Measurements from ENCODE around the gene AFG3L2.

Gene AFG3L2

GRCh38 chr18:12302391-12303147, 74.5 kb downstream of the AFG3L2 start:
- Histone ChIP-seq H3K4me2 (ENCODE audit: insufficient read depth, low read length, poor library complexity, severe bottlenecking) (no peak overlapping the region), H3K36me3 (replicated peaks in 1 of 2; ENCODE audit: control insufficient read depth in 2 of 2, insufficient read depth in 2 of 2, low read length in 2 of 2) (no peaks in the 10 kb centered on the region)

GRCh38 chr18:12301263-12302005, 75.6 kb downstream of the AFG3L2 start:
- H3K9me3 ChIP-seq (replicated peaks in 1 of 2; ENCODE audit: control insufficient read depth in 2 of 2, insufficient read depth in 1 of 2, low read depth in 1 of 2, low read length in 2 of 2): no peaks in the 10 kb centered on the region
- DNase-seq (ENCODE audit: low spot score): no peak
- H3K27me3 ChIP-seq (ENCODE audit: control insufficient read depth in 3 of 3, insufficient read depth in 3 of 3, low read depth in 1 of 3, low read length in 3 of 3): peaks cover 0 to 53% (median 1%) of the 10 kb centered on the region in 3 experiments
- peak overlapping the region; percentile 38 for H2BK120ac ChIP-seq (ENCODE audit: low read depth, low read length)
- H3K4me3 ChIP-seq (ENCODE audit: low read length in 2 of 2): no peak overlapping the region
- H2AFZ ChIP-seq (ENCODE audit: low read length): peak overlapping the region; percentile 36
- peaks cover 1 to 3% of the 10 kb centered on the region in 2 donors for H3K4me1 ChIP-seq (ENCODE audit: control insufficient read depth in 2 of 2, insufficient read depth in 1 of 2, low read depth in 1 of 2, low read length in 2 of 2)
- no peak overlapping the region for H2BK12ac ChIP-seq (ENCODE audit: low read length)
- H3K4ac ChIP-seq (ENCODE audit: low read length): no peak overlapping the region
- H3K14ac ChIP-seq (ENCODE audit: low read length): peak overlapping the region; percentile 84
- H3K79me1 ChIP-seq (ENCODE audit: low read depth, low read length): no peaks in the 10 kb centered on the region
- no peak overlapping the region for H3K23ac ChIP-seq (ENCODE audit: low read depth, low read length, poor library complexity)
- peak overlapping the region; percentile 75 for H3K18ac ChIP-seq (ENCODE audit: low read length)
- no peak overlapping the region for H3K4me2 ChIP-seq (ENCODE audit: insufficient read depth, low read length, poor library complexity, severe bottlenecking)
- H2BK15ac ChIP-seq (ENCODE audit: low read length): no peak overlapping the region
- WGBS, 2 donors (ENCODE audit: extremely low coverage in 2 of 2, insufficient read length in 2 of 2, insufficient replicate concordance in 1 of 2): no CpG with 5 or more reads among the region's 13 CpGs
- peak overlapping the region; percentile 33 for H2AK5ac ChIP-seq (ENCODE audit: low read depth, low read length)
- H4K8ac ChIP-seq (ENCODE audit: low read depth, low read length): no peak overlapping the region
- H3K36me3 ChIP-seq (replicated peaks in 1 of 2; ENCODE audit: control insufficient read depth in 2 of 2, insufficient read depth in 2 of 2, low read length in 2 of 2): no peaks in the 10 kb centered on the region
- H3K27ac ChIP-seq (replicated peaks; ENCODE audit: low read length): no peak overlapping the region
- H3K9ac ChIP-seq (ENCODE audit: low read depth, low read length, poor library complexity): peak overlapping the region; percentile 65
- H4K91ac ChIP-seq (ENCODE audit: low read depth, low read length, poor library complexity): no peak overlapping the region
- no peak overlapping the region for H2BK5ac ChIP-seq (ENCODE audit: low read length)

More at GRCh38 chr18:12302391-12303147, 74.5 kb downstream of the AFG3L2 start:
- Histone ChIP-seq H3K23ac (ENCODE audit: low read depth, low read length, poor library complexity) (no peak overlapping the region), H3K9me3 (replicated peaks in 1 of 2; ENCODE audit: control insufficient read depth in 2 of 2, insufficient read depth in 1 of 2, low read depth in 1 of 2, low read length in 2 of 2) (no peaks in the 10 kb centered on the region), H3K79me1 (ENCODE audit: low read depth, low read length) (no peaks in the 10 kb centered on the region), H2AK5ac (ENCODE audit: low read depth, low read length) (peak overlapping the region; percentile 1), H3K18ac (ENCODE audit: low read length) (no peak overlapping the region), H2AFZ (ENCODE audit: low read length) (no peak overlapping the region), H3K4me1 (ENCODE audit: control insufficient read depth in 2 of 2, insufficient read depth in 1 of 2, low read depth in 1 of 2, low read length in 2 of 2) (peaks cover 5 to 11% of the 10 kb centered on the region in 2 donors), H3K4ac (ENCODE audit: low read length) (no peak overlapping the region), H4K91ac (ENCODE audit: low read depth, low read length, poor library complexity) (no peak overlapping the region), H3K9ac (ENCODE audit: low read depth, low read length, poor library complexity) (no peak overlapping the region), H3K27me3 (ENCODE audit: control insufficient read depth in 3 of 3, insufficient read depth in 3 of 3, low read depth in 1 of 3, low read length in 3 of 3) (peaks cover 3 to 62% (median 11%) of the 10 kb centered on the region in 3 experiments), H4K8ac (ENCODE audit: low read depth, low read length) (no peak overlapping the region), H3K14ac (ENCODE audit: low read length) (no peak overlapping the region), H2BK15ac (ENCODE audit: low read length) (no peak overlapping the region), H2BK12ac (ENCODE audit: low read length) (no peak overlapping the region), H2BK5ac (ENCODE audit: low read length) (no peak overlapping the region), H3K4me3 (ENCODE audit: low read length in 2 of 2) (no peak overlapping the region), H2BK120ac (ENCODE audit: low read depth, low read length) (no peak overlapping the region), H3K27ac (replicated peaks; ENCODE audit: low read length) (no peak overlapping the region)
- no CpG with 5 or more reads among the region's 14 CpGs for WGBS, 2 donors (ENCODE audit: extremely low coverage in 2 of 2, insufficient read length in 2 of 2, insufficient replicate concordance in 1 of 2)
- no peak for DNase-seq (ENCODE audit: low spot score)

- no peak overlapping the region for H3K27ac ChIP-seq (replicated peaks; ENCODE audit: low read length)
- H2BK12ac ChIP-seq (ENCODE audit: low read length): no peak overlapping the region
- H3K4me1 ChIP-seq (ENCODE audit: control insufficient read depth in 2 of 2, insufficient read depth in 1 of 2, low read depth in 1 of 2, low read length in 2 of 2): peaks cover 0 to 2% of the 10 kb centered on the region in 2 donors
- H3K4ac ChIP-seq (ENCODE audit: low read length): no peak overlapping the region
- no peaks in the 10 kb centered on the region for H3K36me3 ChIP-seq (replicated peaks in 1 of 2; ENCODE audit: control insufficient read depth in 2 of 2, insufficient read depth in 2 of 2, low read length in 2 of 2)
- no peak overlapping the region for H2BK120ac ChIP-seq (ENCODE audit: low read depth, low read length)
- no peak overlapping the region for H4K8ac ChIP-seq (ENCODE audit: low read depth, low read length)
- no CpG with 5 or more reads among the region's 2 CpGs for WGBS, 2 donors (ENCODE audit: extremely low coverage in 2 of 2, insufficient read length in 2 of 2, insufficient replicate concordance in 1 of 2)
- H3K9ac ChIP-seq (ENCODE audit: low read depth, low read length, poor library complexity): no peak overlapping the region
- no peak overlapping the region for H2BK15ac ChIP-seq (ENCODE audit: low read length)
- no peak overlapping the region for H4K91ac ChIP-seq (ENCODE audit: low read depth, low read length, poor library complexity)
- no peak overlapping the region for H3K4me2 ChIP-seq (ENCODE audit: insufficient read depth, low read length, poor library complexity, severe bottlenecking)
- no peak for DNase-seq (ENCODE audit: low spot score)
- H2BK5ac ChIP-seq (ENCODE audit: low read length): no peak overlapping the region
- H3K4me3 ChIP-seq (ENCODE audit: low read length in 2 of 2): no peak overlapping the region
- no peak overlapping the region for H3K23ac ChIP-seq (ENCODE audit: low read depth, low read length, poor library complexity)
- H3K79me1 ChIP-seq (ENCODE audit: low read depth, low read length): no peaks in the 10 kb centered on the region
- peaks cover 0 to 42% (median 0%) of the 10 kb centered on the region in 3 experiments for H3K27me3 ChIP-seq (ENCODE audit: control insufficient read depth in 3 of 3, insufficient read depth in 3 of 3, low read depth in 1 of 3, low read length in 3 of 3)
- H3K18ac ChIP-seq (ENCODE audit: low read length): no peak overlapping the region
- H2AK5ac ChIP-seq (ENCODE audit: low read depth, low read length): no peak overlapping the region
- H2AFZ ChIP-seq (ENCODE audit: low read length): no peak overlapping the region
- no peak overlapping the region for H3K14ac ChIP-seq (ENCODE audit: low read length)
- H3K9me3 ChIP-seq (replicated peaks in 1 of 2; ENCODE audit: control insufficient read depth in 2 of 2, insufficient read depth in 1 of 2, low read depth in 1 of 2, low read length in 2 of 2): no peaks in the 10 kb centered on the region
These were observed 77.2 kb downstream of the AFG3L2 start for GRCh38 chr18:12299862-12300261.

GRCh38 chr18:12296457-12296856, 80.6 kb downstream of the AFG3L2 start:
- Histone ChIP-seq H3K18ac (ENCODE audit: low read length) (no peak overlapping the region), H2BK12ac (ENCODE audit: low read length) (no peak overlapping the region), H3K9me3 (replicated peaks in 1 of 2; ENCODE audit: control insufficient read depth in 2 of 2, insufficient read depth in 1 of 2, low read depth in 1 of 2, low read length in 2 of 2) (no peaks in the 10 kb centered on the region), H3K27me3 (ENCODE audit: control insufficient read depth in 3 of 3, insufficient read depth in 3 of 3, low read depth in 1 of 3, low read length in 3 of 3) (peaks cover 0 to 30% (median 0%) of the 10 kb centered on the region in 3 experiments), H2BK5ac (ENCODE audit: low read length) (no peak overlapping the region), H2AFZ (ENCODE audit: low read length) (no peak overlapping the region), H3K4me3 (ENCODE audit: low read length in 2 of 2) (no peak overlapping the region), H3K4ac (ENCODE audit: low read length) (no peak overlapping the region), H4K91ac (ENCODE audit: low read depth, low read length, poor library complexity) (no peak overlapping the region), H4K8ac (ENCODE audit: low read depth, low read length) (no peak overlapping the region), H3K4me1 (ENCODE audit: control insufficient read depth in 2 of 2, insufficient read depth in 1 of 2, low read depth in 1 of 2, low read length in 2 of 2) (peaks cover 0 to 2% of the 10 kb centered on the region in 2 donors), H2AK5ac (ENCODE audit: low read depth, low read length) (no peak overlapping the region), H3K9ac (ENCODE audit: low read depth, low read length, poor library complexity) (no peak overlapping the region), H3K27ac (replicated peaks; ENCODE audit: low read length) (no peak overlapping the region), H3K4me2 (ENCODE audit: insufficient read depth, low read length, poor library complexity, severe bottlenecking) (no peak overlapping the region), H2BK120ac (ENCODE audit: low read depth, low read length) (no peak overlapping the region), H3K23ac (ENCODE audit: low read depth, low read length, poor library complexity) (no peak overlapping the region), H2BK15ac (ENCODE audit: low read length) (no peak overlapping the region), H3K14ac (ENCODE audit: low read length) (no peak overlapping the region), H3K36me3 (replicated peaks in 1 of 2; ENCODE audit: control insufficient read depth in 2 of 2, insufficient read depth in 2 of 2, low read length in 2 of 2) (no peaks in the 10 kb centered on the region), H3K79me1 (ENCODE audit: low read depth, low read length) (peaks cover 2% of the 10 kb centered on the region)
- no peak for DNase-seq (ENCODE audit: low spot score)
- no CpG with 5 or more reads among the region's 1 CpG for WGBS, 2 donors (ENCODE audit: extremely low coverage in 2 of 2, insufficient read length in 2 of 2, insufficient replicate concordance in 1 of 2)

Data from neuronal stem cell (in vitro differentiated cells).